HTR-8/SVneo (cell line): ENCODE data around the gene NHLRC4.

ENCODE experiments used
- DNase-seq: peaks from one replicate; pipeline ENCODE4 v3.0.0; 2011; ENCODE audit warnings: low spot score, mixed read lengths; ENCODE audit not compliant: insufficient read length
- FAIRE-seq: peaks from 2 replicates; lab custom pipeline; 2011; peaks lifted over from hg19 to GRCh38; lab: Jason Lieb, UNC

Gene NHLRC4

GRCh38 chr16:566475-567372, at the start of gene NHLRC4:
NHLRC4 (plus strand) TSS chr16:567005; CDS start chr16:568048, 1,043 bp downstream.
- DNase-seq (peak; percentile 41), FAIRE-seq (no peak)

- no peak for FAIRE-seq
These were observed 47.9 kb upstream of the NHLRC4 start for GRCh38 chr16:518858-519257.

GRCh38 chr16:519425-519824, 47.4 kb upstream of the NHLRC4 start:
- DNase-seq (no peak), FAIRE-seq (no peak)

More at GRCh38 chr16:518858-519257, 47.9 kb upstream of the NHLRC4 start:
- no peak for DNase-seq

- FAIRE-seq (no peak), DNase-seq (no peak)
These were observed 46.7 kb upstream of the NHLRC4 start for GRCh38 chr16:519841-520687.

GRCh38 chr16:520847-521246, 46.0 kb upstream of the NHLRC4 start:
- DNase-seq = no peak
- FAIRE-seq = no peak

- DNase-seq = no peak
- FAIRE-seq = no peak
These were observed 45.2 kb upstream of the NHLRC4 start for GRCh38 chr16:521381-522210.

- FAIRE-seq (no peak), DNase-seq (no peak)
These were observed 44.3 kb upstream of the NHLRC4 start for GRCh38 chr16:522320-523096.

- DNase-seq = no peak
- no peak for FAIRE-seq
These were observed 43.6 kb upstream of the NHLRC4 start for GRCh38 chr16:523097-523741.

- DNase-seq (no peak), FAIRE-seq (no peak)
These were observed 42.3 kb upstream of the NHLRC4 start for GRCh38 chr16:524274-525040.

- no peak for FAIRE-seq
- DNase-seq = no peak
These were observed 41.7 kb upstream of the NHLRC4 start for GRCh38 chr16:525123-525519.

GRCh38 chr16:525520-526180, 41.2 kb upstream of the NHLRC4 start:
- FAIRE-seq = peak; percentile 55
- DNase-seq = peak; percentile 68

GRCh38 chr16:526181-527014, 40.4 kb upstream of the NHLRC4 start:
- FAIRE-seq = no peak
- no peak for DNase-seq

GRCh38 chr16:527015-527903, 39.5 kb upstream of the NHLRC4 start, which contains the start of gene CAPN15:
CAPN15 (plus strand) TSS chr16:527712; CDS start chr16:546839, 19,127 bp downstream.
- peak; percentile 78 for DNase-seq

GRCh38 chr16:528111-529011, 38.4 kb upstream of the NHLRC4 start:
- peak; percentile 68 for DNase-seq

More at GRCh38 chr16:527015-527903, 39.5 kb upstream of the NHLRC4 start, which contains the start of gene CAPN15:
- peak; percentile 75 for FAIRE-seq

More at GRCh38 chr16:528111-529011, 38.4 kb upstream of the NHLRC4 start:
- FAIRE-seq = no peak
